ENCODE measurements around the gene ENO1. TPM values are rescaled to one million over a fixed set of nuclear protein-coding genes. Genes with fewer than 3 reads are reported as not detected.
A peak's percentile ranks its signal among the peaks of the same experiment; 100 is the strongest.

ENO1 gene
- total and polyA plus RNA-seq, 2 of the 4 experiments (the other 2 are of a cell fraction) = 2,125 to 3,643 TPM

DNA sequence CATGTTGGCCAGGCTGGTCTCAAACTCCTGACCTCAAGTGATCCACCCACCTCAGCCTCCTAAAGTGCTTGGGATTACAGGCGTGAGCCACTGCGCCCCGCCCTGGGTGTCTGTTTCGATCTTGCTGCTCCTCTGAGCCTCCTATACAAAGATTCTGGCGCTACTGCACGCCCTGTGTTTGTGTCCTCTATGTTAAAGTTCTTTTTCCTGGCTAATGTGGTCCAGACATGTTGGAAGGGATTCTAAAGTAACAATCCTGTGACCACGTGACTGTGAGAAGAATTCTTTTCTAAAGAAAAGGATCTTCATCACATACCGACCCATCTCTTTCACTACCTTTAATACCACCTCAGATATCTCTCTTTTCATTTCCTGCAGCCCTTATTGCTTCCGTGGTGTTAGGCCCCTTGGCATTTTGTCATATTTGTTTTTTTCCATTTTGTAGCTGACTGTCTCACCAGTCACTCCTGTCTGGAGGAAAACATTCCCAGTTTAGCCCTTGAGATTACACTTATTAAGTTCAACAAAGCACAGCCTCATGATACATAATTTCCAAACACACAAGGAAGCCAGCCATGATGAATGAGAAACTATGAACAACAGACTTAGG lies 27.2 kb upstream of the ENO1 start:
- no peaks in the 10 kb centered on the region for H4K20me1 ChIP-seq (ENCODE audit: insufficient read depth, low read length)
- H2AFZ ChIP-seq (replicated peaks; ENCODE audit: low read length, poor library complexity) = no peak overlapping the region
- no peak overlapping the region for H3K56ac ChIP-seq (ENCODE audit: extremely low read depth, insufficient read depth, low read length)
- H2BK5ac ChIP-seq (ENCODE audit: low read depth, low read length, poor library complexity, severe bottlenecking) = peak overlapping the region; percentile 68
- no peak overlapping the region for H3K4me2 ChIP-seq (ENCODE audit: low read depth, low read length)
- H3K4me3 ChIP-seq (ENCODE audit: insufficient read depth, low read depth, low read length) = no peak overlapping the region
- peaks cover 0 to 5% of the 10 kb centered on the region in 2 experiments; a peak in 1 of 4 replicates for H3K79me1 ChIP-seq (ENCODE audit: low read depth in 1 of 2, low read length in 2 of 2)
- H4K5ac ChIP-seq (ENCODE audit: low read depth, low read length) = peak overlapping the region; percentile 6; the same call in 1 of the 2 replicates
- H2BK120ac ChIP-seq (ENCODE audit: low read depth, low read length) = peak overlapping the region; percentile 12; the same call in 1 of the 2 replicates
- 58 to 100% methylated on average over 1 to 2 of the region's 9 CpGs for WGBS, 2 experiments (ENCODE audit: extremely low coverage in 2 of 2, insufficient read length in 1 of 2)
- CTCF ChIA-PET = no interaction called here
- no peaks in the 10 kb centered on the region for H3K27me3 ChIP-seq (ENCODE audit: control insufficient read depth, insufficient read depth, low read length)
- peak overlapping the region; percentile 39 for H4K91ac ChIP-seq (ENCODE audit: insufficient read depth, low read depth, low read length)
- dilution Hi-C loops (cut with HindIII; ENCODE audit: low sequenced_read_pairs, unreplicated experiment) = no loop called here
- intact Hi-C loops (cut with micrococcal nuclease) = no loop called here
- no peak for DNase-seq
- H2BK15ac ChIP-seq (ENCODE audit: low read depth, low read length) = peak overlapping the region; percentile 92; the same call in 1 of the 3 replicates
- in situ Hi-C loops (cut with MboI; ENCODE audit: low sequenced_read_pairs) = loop anchor here (25.0 kb wide), 1 partner anchor 582 kb away; no protein-coding TSS in a partner anchor
- H3K4me1 ChIP-seq (ENCODE audit: control insufficient read depth, insufficient read depth, low read length) = peaks cover 11% of the 10 kb centered on the region
- H3K18ac ChIP-seq (ENCODE audit: low read depth, low read length) = peak overlapping the region; percentile 3; the same call in 1 of the 2 replicates
- no peak for ATAC-seq (ENCODE audit: low read depth)
- no peak overlapping the region for H3K14ac ChIP-seq (replicated peaks; ENCODE audit: low read depth, low read length)
- no peak overlapping the region for H3K9ac ChIP-seq (ENCODE audit: low read depth, low read length)
- H3K9me3 ChIP-seq (ENCODE audit: control insufficient read depth, insufficient read depth, low read length) = peaks cover 4% of the 10 kb centered on the region
- peak overlapping the region; percentile 14; the same call in 1 of the 2 replicates for H3K4ac ChIP-seq (ENCODE audit: low read depth, low read length)
- H2AK5ac ChIP-seq (ENCODE audit: low read depth, low read length) = peak overlapping the region; percentile 22; the same call in 1 of the 2 replicates
- POLR2A ChIA-PET (ENCODE audit: unreplicated experiment) = interaction anchor here (0.5 kb wide), 1 partner anchor 44 kb away, joined by 9 read pairs; no protein-coding TSS in a partner anchor
- H3K9me1 ChIP-seq (ENCODE audit: insufficient read depth, low read length) = peaks cover 22% of the 10 kb centered on the region
- H2BK20ac ChIP-seq (ENCODE audit: low read depth, low read length) = peak overlapping the region; percentile 50
- H2AK9ac ChIP-seq (replicated peaks; ENCODE audit: low read depth, low read length, poor library complexity) = no peak overlapping the region
- H3K36me3 ChIP-seq (ENCODE audit: control insufficient read depth, insufficient read depth, low read length) = no peaks in the 10 kb centered on the region
- no TSS peak for BruUV-seq (replicated peaks)
- no peak overlapping the region for H3K23ac ChIP-seq (ENCODE audit: low read depth, low read length)
- peak overlapping the region in 1 of 2 experiments; percentile 49; a peak in 2 of 4 replicates for H4K8ac ChIP-seq (ENCODE audit: low read depth in 2 of 2, low read length in 2 of 2)
- no peak overlapping the region for H3K27ac ChIP-seq (ENCODE audit: insufficient read depth, low read length)
- TF ChIP-seq RFX5 (IDR thresholded peaks at IDR 0.05; ENCODE audit: low read depth, low read length) = no peak
- no peak for TF ChIP-seq POLR2A (IDR thresholded peaks at IDR 0.05; ENCODE audit: low read depth, low read length)
- no peak for TF ChIP-seq MXI1 (IDR thresholded peaks at IDR 0.05; ENCODE audit: borderline replicate concordance, low read depth, low read length)
- TF ChIP-seq CHD1 (IDR thresholded peaks at IDR 0.05; ENCODE audit: low read depth, low read length) = no peak
- TF ChIP-seq MAZ (IDR thresholded peaks at IDR 0.05; ENCODE audit: borderline replicate concordance, low read depth, low read length) = no peak
- TF ChIP-seq, protein P1, sequence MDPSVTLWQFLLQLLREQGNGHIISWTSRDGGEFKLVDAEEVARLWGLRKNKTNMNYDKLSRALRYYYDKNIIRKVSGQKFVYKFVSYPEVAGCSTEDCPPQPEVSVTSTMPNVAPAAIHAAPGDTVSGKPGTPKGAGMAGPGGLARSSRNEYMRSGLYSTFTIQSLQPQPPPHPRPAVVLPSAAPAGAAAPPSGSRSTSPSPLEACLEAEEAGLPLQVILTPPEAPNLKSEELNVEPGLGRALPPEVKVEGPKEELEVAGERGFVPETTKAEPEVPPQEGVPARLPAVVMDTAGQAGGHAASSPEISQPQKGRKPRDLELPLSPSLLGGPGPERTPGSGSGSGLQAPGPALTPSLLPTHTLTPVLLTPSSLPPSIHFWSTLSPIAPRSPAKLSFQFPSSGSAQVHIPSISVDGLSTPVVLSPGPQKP (IDR thresholded peaks at IDR 0.05; ENCODE audit: borderline replicate concordance, low read depth, low read length) = no peak
- TF ChIP-seq NFE2L2 (IDR thresholded peaks at IDR 0.05; ENCODE audit: low read depth, low read length) = no peak
- TF ChIP-seq CEBPB (IDR thresholded peaks at IDR 0.05; ENCODE audit: low read depth, low read length) = no peak
- no peak for TF ChIP-seq FOS (IDR thresholded peaks at IDR 0.05; ENCODE audit: low read depth, low read length)
- TF ChIP-seq RAD21 (IDR thresholded peaks at IDR 0.05; ENCODE audit: low read length) = no peak
- TF ChIP-seq, protein P2, sequence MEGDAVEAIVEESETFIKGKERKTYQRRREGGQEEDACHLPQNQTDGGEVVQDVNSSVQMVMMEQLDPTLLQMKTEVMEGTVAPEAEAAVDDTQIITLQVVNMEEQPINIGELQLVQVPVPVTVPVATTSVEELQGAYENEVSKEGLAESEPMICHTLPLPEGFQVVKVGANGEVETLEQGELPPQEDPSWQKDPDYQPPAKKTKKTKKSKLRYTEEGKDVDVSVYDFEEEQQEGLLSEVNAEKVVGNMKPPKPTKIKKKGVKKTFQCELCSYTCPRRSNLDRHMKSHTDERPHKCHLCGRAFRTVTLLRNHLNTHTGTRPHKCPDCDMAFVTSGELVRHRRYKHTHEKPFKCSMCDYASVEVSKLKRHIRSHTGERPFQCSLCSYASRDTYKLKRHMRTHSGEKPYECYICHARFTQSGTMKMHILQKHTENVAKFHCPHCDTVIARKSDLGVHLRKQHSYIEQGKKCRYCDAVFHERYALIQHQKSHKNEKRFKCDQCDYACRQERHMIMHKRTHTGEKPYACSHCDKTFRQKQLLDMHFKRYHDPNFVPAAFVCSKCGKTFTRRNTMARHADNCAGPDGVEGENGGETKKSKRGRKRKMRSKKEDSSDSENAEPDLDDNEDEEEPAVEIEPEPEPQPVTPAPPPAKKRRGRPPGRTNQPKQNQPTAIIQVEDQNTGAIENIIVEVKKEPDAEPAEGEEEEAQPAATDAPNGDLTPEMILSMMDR (conservative IDR thresholded peaks at IDR 0.05; ENCODE audit: low read depth, low read length) = no peak
- no peak for TF ChIP-seq RCOR1 (IDR thresholded peaks at IDR 0.05; ENCODE audit: insufficient replicate concordance, low read length)
- no peak for TF ChIP-seq BHLHE40 (IDR thresholded peaks at IDR 0.05; ENCODE audit: low read depth, low read length)
- TF ChIP-seq, protein P3, sequence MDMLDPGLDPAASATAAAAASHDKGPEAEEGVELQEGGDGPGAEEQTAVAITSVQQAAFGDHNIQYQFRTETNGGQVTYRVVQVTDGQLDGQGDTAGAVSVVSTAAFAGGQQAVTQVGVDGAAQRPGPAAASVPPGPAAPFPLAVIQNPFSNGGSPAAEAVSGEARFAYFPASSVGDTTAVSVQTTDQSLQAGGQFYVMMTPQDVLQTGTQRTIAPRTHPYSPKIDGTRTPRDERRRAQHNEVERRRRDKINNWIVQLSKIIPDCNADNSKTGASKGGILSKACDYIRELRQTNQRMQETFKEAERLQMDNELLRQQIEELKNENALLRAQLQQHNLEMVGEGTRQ (IDR thresholded peaks at IDR 0.05; ENCODE audit: low read depth, low read length) = no peak
- TF ChIP-seq SMC3 (IDR thresholded peaks at IDR 0.05; ENCODE audit: low read depth, low read length) = no peak
